ENCODE measurements around the gene ANKRD63.

The ANKRD63 gene

GRCh38 chr15:40242601-40243000 is 40.3 kb downstream of the ANKRD63 start:
- DNase-seq (ENCODE audit: low spot score) = no peak

- DNase-seq (ENCODE audit: low spot score) = no peak
These were observed 40.7 kb downstream of the ANKRD63 start for GRCh38 chr15:40242213-40242599.

- no peak for DNase-seq (ENCODE audit: low spot score)
These were observed 41.3 kb downstream of the ANKRD63 start for GRCh38 chr15:40241269-40242212.

- DNase-seq (ENCODE audit: low spot score) = no peak
These were observed 42.1 kb downstream of the ANKRD63 start for GRCh38 chr15:40240619-40241221.

GRCh38 chr15:40239693-40240618 is 42.9 kb downstream of the ANKRD63 start:
- DNase-seq (ENCODE audit: low spot score) = no peak

GRCh38 chr15:40239404-40239692 is 43.5 kb downstream of the ANKRD63 start:
- no peak for DNase-seq (ENCODE audit: low spot score)

GRCh38 chr15:40238532-40239403 is 44.1 kb downstream of the ANKRD63 start, which contains the start of gene PAK6:
TSS of gene PAK6 (plus strand) at chr15:40239063. CDS start at chr15:40264786, 25,723 bp downstream.
- peak; percentile 29 for DNase-seq (ENCODE audit: low spot score)

GRCh38 chr15:40235201-40235885 is 47.5 kb downstream of the ANKRD63 start:
- no peak for DNase-seq (ENCODE audit: low spot score)

- no peak for DNase-seq (ENCODE audit: low spot score)
These were observed 48.1 kb downstream of the ANKRD63 start for GRCh38 chr15:40234783-40235182.

- no peak for DNase-seq (ENCODE audit: low spot score)
These were observed 48.9 kb downstream of the ANKRD63 start for GRCh38 chr15:40233727-40234577.

GRCh38 chr15:40232625-40233070 is 50.2 kb downstream of the ANKRD63 start:
- no peak for DNase-seq (ENCODE audit: low spot score)
